GM18870 (cell line): Measurements from ENCODE around the gene PKD2L1.
A peak's percentile ranks its signal among the peaks of the same experiment; 100 is the strongest.
"Not testable (repeated sequence)": the region's sequence is repeated elsewhere in the genome, so short reads cannot be mapped to it uniquely, and the experiment has no call there.

Experiments used
- ATAC-seq: cut with Tn5 transposase; IDR thresholded peaks from one replicate; pipeline ENCODE4 v1.9.1; 2021; ENCODE audit warnings: moderate library complexity; ENCODE audit not compliant: unreplicated experiment

The PKD2L1 gene

GRCh38 chr10:100334762-100335161, 4.7 kb upstream of the PKD2L1 start:
- no peak for ATAC-seq

- no peak for ATAC-seq
Measured at GRCh38 chr10:100333661-100334440, 3.8 kb upstream of the PKD2L1 start.

DNA sequence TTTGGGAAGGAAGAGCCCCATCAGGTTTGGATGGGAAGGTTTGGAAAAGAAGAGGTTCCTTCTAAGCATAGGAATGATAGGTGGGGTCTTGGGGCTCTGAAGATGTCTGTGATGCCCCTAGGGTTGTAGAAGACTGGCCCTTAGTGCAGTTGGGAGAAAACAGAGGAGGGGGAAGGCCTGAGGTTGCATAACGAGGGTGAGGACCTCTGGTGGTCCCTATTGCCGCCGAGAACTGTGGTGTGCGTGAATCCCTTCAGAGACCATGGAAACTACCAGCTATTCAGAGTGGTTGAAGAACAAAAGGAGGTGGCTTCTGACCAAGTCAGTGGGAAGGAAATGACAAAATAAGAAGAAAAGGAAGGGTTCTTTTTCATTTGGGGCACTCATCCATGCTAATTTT, 3.1 kb upstream of the PKD2L1 start:
- no peak for ATAC-seq

DNA sequence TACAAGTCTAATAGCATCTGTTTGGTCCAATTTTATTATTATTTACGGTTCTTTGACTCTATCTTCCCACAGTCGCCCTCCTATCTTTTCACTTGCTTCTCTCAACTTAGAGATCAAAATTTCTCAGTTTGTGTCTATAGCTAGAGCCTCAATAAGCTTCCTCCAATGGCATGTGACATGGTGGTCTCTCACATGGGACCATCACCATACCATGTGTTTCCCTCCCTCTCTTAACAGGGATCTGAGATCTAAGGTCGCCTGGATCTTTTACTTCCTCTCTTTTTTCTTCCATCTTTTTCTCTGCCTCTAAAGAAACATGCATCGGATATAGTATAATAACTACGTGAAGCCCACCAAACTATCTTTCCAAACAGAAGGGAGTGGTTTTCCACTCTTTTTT, 1.8 kb downstream of the PKD2L1 start:
- no peak for ATAC-seq

- ATAC-seq: no peak
Measured at GRCh38 chr10:100327718-100328009, 2.4 kb downstream of the PKD2L1 start.

GRCh38 chr10:100327007-100327717, 2.9 kb downstream of the PKD2L1 start:
- peak; percentile 96 for ATAC-seq

- no peak for ATAC-seq
Measured at GRCh38 chr10:100325158-100325557, 4.9 kb downstream of the PKD2L1 start.

DNA sequence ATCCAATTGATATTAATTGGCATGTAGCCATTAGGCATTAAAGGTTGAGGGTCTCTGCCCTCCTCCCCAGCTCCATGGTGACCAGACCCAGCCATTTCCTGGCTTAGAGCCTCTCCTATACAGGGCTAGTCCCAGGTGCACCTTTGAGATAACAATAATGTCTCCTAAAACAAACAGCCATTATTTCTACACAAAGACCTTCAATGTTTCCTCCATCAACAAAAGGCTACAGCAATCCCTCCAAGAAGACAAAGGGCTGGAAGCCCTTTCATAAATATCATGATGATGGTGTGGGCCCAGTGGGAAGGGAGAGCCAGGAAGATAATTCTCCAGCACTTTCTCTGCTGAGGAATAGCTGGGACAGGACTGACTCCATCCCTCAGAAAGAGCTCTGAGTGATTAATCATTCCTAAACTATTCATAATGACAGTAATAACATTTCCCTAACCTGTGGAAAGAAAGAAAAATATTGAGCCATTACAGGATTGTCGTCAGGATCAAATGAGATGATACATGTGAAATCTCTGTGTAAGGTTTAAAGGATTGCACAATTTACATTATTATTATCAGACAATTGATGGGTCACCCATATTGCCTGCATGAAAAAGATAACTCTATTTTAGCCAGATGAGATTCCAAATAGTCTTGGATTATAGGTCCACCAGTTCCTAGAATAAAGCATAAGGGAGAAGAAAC, 10.2 kb downstream of the PKD2L1 start:
- no peak for ATAC-seq

DNA sequence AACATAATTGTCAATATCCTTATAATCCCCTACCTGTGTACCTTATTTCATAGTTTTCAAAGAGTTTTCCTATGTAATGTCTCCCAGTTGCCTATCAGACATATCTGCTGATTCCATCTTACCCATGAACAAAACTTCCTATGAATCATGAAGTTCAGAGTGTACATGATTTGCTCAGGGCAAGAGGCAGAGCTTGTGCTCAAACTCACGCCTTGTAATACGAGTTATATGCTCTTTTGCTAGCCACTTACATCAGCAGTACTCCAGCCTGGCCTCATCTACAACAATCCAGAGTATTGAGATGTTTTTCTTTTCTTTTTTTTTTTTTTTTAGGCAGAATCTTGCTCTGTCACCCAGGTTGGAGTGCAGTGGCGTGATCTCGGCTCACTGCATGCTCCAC, 11.8 kb downstream of the PKD2L1 start:
- no peak for ATAC-seq

- ATAC-seq: no peak
Measured at GRCh38 chr10:100315615-100316014, 14.4 kb downstream of the PKD2L1 start.

DNA sequence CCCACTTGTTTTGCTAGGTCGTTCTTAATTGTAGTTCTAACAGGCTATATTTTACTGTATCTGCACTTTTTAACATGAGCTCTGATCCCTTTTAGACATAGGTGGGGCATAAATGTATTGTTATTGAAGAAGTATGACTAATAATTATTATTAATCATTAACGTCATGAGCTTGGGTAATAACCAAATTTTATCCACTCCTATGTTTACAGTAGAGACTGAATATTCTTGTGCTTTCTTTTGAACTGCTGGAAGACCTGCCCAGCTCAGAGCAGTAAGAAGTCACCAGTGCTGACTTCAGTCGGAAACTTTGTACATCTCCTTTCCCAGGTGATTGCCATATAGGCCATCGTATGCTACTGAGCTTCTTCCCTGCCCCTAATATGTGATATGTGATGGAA, 18.7 kb downstream of the PKD2L1 start:
- ATAC-seq: no peak

- ATAC-seq: no peak
Measured at GRCh38 chr10:100307684-100308083, 22.3 kb downstream of the PKD2L1 start.

DNA sequence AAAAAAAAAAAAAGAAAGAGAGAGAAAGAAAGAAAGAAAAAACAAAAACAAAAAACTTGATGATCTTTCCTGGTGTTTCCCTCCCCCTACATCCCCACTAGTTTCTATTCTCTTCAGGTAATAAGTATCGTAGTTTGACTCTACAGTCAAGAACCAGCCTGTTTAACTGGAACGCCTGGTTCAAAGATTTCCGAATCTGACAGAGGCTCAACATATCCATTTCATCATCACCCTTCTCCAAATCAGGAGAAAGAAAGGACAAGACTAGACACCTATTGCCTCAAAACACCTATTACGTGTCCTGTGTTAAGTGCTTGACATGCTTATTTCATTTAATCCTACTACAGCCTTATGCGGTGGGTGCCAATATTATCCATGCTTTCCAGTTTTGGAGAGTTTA, 23.2 kb downstream of the PKD2L1 start:
- ATAC-seq: no peak

- no peak for ATAC-seq
Measured at GRCh38 chr10:100304414-100304813, 25.6 kb downstream of the PKD2L1 start.

DNA sequence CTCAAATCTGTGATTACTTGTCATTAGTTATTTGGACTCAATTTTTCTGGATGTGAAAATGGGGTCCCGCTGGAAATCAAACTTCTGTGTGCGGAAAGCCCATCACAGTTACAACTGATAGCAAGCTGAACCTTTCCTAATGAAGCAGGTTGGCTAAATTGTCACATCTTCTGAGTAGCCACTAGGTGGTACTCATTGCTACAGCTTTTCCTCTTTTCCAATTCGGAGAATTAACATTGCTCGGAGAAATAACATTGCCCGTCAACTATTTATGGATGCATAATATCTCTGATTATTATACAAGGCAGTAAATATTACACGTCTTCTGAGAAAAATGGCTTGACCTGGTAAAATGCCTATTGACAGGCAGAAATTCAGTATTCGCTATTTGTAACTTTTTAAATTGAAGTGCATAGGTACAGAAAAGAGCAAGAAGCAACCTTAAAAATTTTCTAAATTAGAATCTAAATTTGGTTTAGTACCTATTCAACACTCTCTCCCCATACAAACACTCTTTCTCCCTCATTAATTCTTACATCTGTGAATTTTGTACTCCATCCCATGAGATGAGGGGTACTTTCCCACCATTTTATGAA, 26.2 kb downstream of the PKD2L1 start:
- no peak for ATAC-seq

GRCh38 chr10:100301123-100301522, 28.9 kb downstream of the PKD2L1 start:
- not testable (repeated sequence) for ATAC-seq

- ATAC-seq: no peak
Measured at GRCh38 chr10:100297242-100297641, 32.8 kb downstream of the PKD2L1 start.

DNA sequence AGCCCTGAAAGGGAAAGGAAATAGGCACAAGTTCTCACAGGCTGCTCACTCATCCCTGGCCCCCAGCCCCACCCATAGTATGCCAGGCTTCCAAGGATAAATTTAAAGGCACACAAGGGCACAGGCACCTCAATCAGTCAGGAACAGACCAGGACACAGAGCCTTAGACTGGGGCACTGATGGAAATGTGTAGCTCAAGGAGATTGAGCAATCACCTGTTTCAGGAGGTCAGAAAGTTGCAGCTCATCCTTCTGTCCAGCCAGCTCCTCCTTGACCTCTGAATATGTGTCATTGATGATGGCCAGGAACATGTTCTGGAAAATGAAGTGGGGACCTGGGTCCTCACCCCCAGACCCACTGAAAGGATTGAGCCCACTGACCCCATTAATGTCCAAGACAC, 37.0 kb downstream of the PKD2L1 start:
- ATAC-seq: no peak

DNA sequence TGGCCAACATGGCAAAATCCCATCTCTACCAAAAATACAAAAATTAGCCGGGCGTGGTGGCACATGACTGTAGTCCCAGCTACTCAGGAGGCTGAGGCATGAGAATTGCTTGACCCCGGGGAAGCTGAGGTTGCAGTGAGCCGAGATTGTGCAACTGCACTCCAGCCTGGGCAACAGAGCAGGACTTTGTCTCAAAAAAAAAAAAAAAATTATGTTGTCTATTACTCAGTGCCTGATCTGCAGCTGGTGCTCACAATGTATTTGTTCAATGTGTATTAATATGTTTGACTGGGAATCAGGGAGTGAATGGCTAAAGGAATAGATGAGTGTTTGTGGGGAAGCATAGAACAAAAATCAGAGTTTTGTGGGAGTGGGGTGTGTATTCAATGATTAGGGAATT, 37.7 kb downstream of the PKD2L1 start:
- not testable (repeated sequence) for ATAC-seq

GRCh38 chr10:100291356-100291755, 38.7 kb downstream of the PKD2L1 start:
- no peak for ATAC-seq

DNA sequence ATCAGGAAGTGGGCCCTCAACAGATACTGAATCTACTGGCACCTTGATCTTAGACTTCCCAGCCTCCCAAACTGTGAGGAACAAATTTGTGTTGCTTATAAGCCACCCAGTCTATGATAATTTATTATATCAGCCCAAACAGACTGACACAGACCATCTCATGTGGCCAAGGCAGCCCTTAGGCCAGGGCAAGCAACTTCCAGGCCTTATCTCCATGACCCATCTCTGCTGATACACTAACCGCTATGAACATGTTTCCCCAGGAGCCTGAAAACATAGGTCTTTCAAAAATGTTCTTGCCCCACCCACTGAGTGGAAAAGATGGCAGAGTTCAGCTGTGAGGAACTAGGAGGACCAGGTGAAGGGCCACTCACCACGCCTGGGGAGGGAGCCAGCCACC, 40.4 kb downstream of the PKD2L1 start:
- ATAC-seq: no peak

DNA sequence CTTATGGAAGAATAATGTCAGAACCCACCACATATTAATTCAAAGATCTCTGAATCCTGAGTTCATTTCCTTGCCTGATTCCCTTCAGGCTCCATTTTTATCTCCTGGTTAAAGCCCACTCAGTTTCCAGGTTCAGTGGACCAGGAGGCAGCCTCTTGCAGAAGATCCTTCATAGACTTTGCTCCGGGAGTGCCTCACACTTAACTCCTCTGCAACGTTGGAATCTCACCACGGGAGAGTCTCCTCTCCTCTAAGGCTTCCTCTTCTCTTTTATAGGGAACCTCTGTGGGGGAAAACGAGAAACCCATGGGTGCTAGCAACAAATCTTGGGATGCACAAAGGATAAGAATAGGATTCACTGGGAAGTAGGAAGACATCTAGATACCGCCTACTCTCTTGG, 41.8 kb downstream of the PKD2L1 start:
- ATAC-seq: no peak
